ENCODE measurements around the gene HORMAD2. TPM values are rescaled to one million over a fixed set of nuclear protein-coding genes. Genes with fewer than 3 reads are reported as not detected.

HORMAD2 gene
- total and polyA plus RNA-seq, 2 donors (not counting 3 experiments of a cell fraction or from before 2014, with no cell fraction given) = not detected

- Histone ChIP-seq H3K27ac (ENCODE audit: insufficient read depth, low read depth, low read length) (no peak overlapping the region), H3K9ac (replicated peaks; ENCODE audit: extremely low read depth, insufficient read depth, low read length) (no peak overlapping the region), H3K79me2 (ENCODE audit: control insufficient read depth, insufficient read depth, low read length) (no peaks in the 10 kb centered on the region), H3K27me3 (ENCODE audit: control insufficient read depth in 2 of 2, insufficient read depth in 2 of 2, low read length in 2 of 2) (peaks cover 0 to 28% of the 10 kb centered on the region in 2 experiments), H3K36me3 (ENCODE audit: control insufficient read depth in 2 of 2, extremely low read depth in 1 of 2, insufficient read depth in 2 of 2, low read length in 2 of 2) (no peaks in the 10 kb centered on the region), H3K9me3 (replicated peaks; ENCODE audit: control insufficient read depth, insufficient read depth, low read length) (no peaks in the 10 kb centered on the region), H2AFZ (ENCODE audit: low read depth, low read length) (no peak overlapping the region), H3K9me1 (replicated peaks; ENCODE audit: control insufficient read depth, extremely low read depth, insufficient read depth, low read length) (no peaks in the 10 kb centered on the region), H4K20me1 (replicated peaks; ENCODE audit: control insufficient read depth, extremely low read depth, insufficient read depth, low read length) (no peaks in the 10 kb centered on the region), H3K4me3 (replicated peaks in 1 of 3; ENCODE audit: insufficient read depth in 1 of 3, low read depth in 1 of 3, low read length in 3 of 3) (no peak overlapping the region), H3K4me1 (ENCODE audit: control insufficient read depth, extremely low read depth, insufficient read depth, low read length) (no peaks in the 10 kb centered on the region), H3K4me2 (ENCODE audit: insufficient read depth, low read length) (no peak overlapping the region)
- TF ChIP-seq EZH2 (IDR thresholded peaks at IDR 0.05; ENCODE audit: borderline replicate concordance, low read depth, low read length, severe bottlenecking) = no peak
- no peak for TF ChIP-seq POLR2AphosphoS5 (IDR thresholded peaks at IDR 0.05; ENCODE audit: insufficient read depth, low read depth, low read length)
- TF ChIP-seq MAX (IDR thresholded peaks at IDR 0.05; ENCODE audit: insufficient read depth, insufficient read length) = no peak
- TF ChIP-seq CTCF (IDR thresholded peaks at IDR 0.05; ENCODE audit: extremely low read depth in 1 of 2, insufficient read depth in 1 of 2, low read depth in 1 of 2, low read length in 2 of 2) = no peak
- TF ChIP-seq FOS (IDR thresholded peaks at IDR 0.05; ENCODE audit: borderline replicate concordance, insufficient read depth, low read length) = no peak
- no TSS peak for BruUV-seq (replicated peaks)
- CTCF ChIA-PET = interaction anchor here (1.4 kb wide), 1 partner anchor 10 kb away, joined by 3 read pairs; no protein-coding TSS in a partner anchor
- POLR2A ChIA-PET = no interaction called here
- FAIRE-seq (no peak), DNase-seq (ENCODE audit: low read depth, low spot score) (no peak)
- dilution Hi-C loops (cut with MboI; ENCODE audit: extremely low pct_ligation_motif_present, low sequenced_read_pairs) = no loop called here
- intact Hi-C loops (cut with micrococcal nuclease) = no loop called here
Observed at GRCh38 chr22:30219049-30219654, 138.9 kb downstream of the HORMAD2 start.

Measured in endothelial cell of umbilical vein (primary cell).